ENCODE measurements around the gene TMEM179B. TPM values are rescaled to one million over a fixed set of nuclear protein-coding genes. Genes with fewer than 3 reads are reported as not detected.
A peak's percentile ranks its signal among the peaks of the same experiment; 100 is the strongest.
"Not testable (repeated sequence)": the region's sequence is repeated elsewhere in the genome, so short reads cannot be mapped to it uniquely, and the experiment has no call there.

The TMEM179B gene
- total RNA-seq, 1 donor from 2014 or later, result 16.2 TPM

GRCh38 chr11:62760867-62761227 lies 26.4 kb upstream of the TMEM179B start:
- H3K9me3 ChIP-seq (ENCODE audit: control insufficient read depth in 3 of 3, low read length in 3 of 3); H3K27me3 ChIP-seq (ENCODE audit: control insufficient read depth in 3 of 3, insufficient read depth in 3 of 3, low read length in 3 of 3); H3K9ac ChIP-seq (ENCODE audit: low read depth in 1 of 3, low read length in 3 of 3); H3K27ac ChIP-seq (ENCODE audit: low read depth, low read length): not testable (repeated sequence)
- H3K4me3 ChIP-seq (ENCODE audit: low read length in 3 of 3), result peak overlapping the region; percentile 38 to 97 (median 94)
- peaks cover 13 to 15% (median 13%) of the 10 kb centered on the region in 3 donors for H3K4me1 ChIP-seq (ENCODE audit: control insufficient read depth in 3 of 3, insufficient read depth in 3 of 3, low read length in 3 of 3)
- peaks cover 9 to 11% (median 9%) of the 10 kb centered on the region in 3 donors for H3K36me3 ChIP-seq (ENCODE audit: control insufficient read depth in 3 of 3, insufficient read depth in 3 of 3, low read length in 3 of 3)

DNA sequence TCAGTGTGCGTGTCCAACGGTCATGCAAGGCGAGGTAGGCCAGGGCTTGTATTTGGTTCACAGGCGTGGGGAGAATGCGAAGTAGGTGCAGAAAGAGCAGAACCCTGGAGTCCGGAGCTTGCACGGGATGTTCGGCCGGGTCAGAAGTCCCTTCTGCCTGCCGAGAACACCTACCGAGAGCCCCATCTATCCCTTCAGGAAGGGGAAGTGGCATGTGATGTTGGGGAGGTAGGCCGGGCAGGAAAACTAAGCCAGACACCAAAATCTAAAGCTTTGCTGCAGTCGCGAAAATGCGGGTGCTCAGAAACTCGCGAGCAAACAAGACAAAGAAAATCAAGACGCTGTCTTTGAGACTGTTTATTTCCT lies 16.4 kb upstream of the TMEM179B start:
- Histone ChIP-seq H3K27me3 (ENCODE audit: control insufficient read depth in 3 of 3, insufficient read depth in 3 of 3, low read length in 3 of 3) (no peaks in the 10 kb centered on the region), H3K27ac (ENCODE audit: low read depth, low read length) (peak overlapping the region; percentile 95), H3K36me3 (ENCODE audit: control insufficient read depth in 3 of 3, insufficient read depth in 3 of 3, low read length in 3 of 3) (peaks cover 15 to 29% (median 23%) of the 10 kb centered on the region in 3 donors), H3K9me3 (ENCODE audit: control insufficient read depth in 3 of 3, low read length in 3 of 3) (no peaks in the 10 kb centered on the region), H3K4me3 (ENCODE audit: low read length in 3 of 3) (peak overlapping the region; percentile 68 to 93 (median 74)), H3K4me1 (ENCODE audit: control insufficient read depth in 3 of 3, insufficient read depth in 3 of 3, low read length in 3 of 3) (peaks cover 16 to 27% (median 16%) of the 10 kb centered on the region in 3 donors), H3K9ac (ENCODE audit: low read depth in 1 of 3, low read length in 3 of 3) (peak overlapping the region; percentile 86 to 94 (median 90))

DNA sequence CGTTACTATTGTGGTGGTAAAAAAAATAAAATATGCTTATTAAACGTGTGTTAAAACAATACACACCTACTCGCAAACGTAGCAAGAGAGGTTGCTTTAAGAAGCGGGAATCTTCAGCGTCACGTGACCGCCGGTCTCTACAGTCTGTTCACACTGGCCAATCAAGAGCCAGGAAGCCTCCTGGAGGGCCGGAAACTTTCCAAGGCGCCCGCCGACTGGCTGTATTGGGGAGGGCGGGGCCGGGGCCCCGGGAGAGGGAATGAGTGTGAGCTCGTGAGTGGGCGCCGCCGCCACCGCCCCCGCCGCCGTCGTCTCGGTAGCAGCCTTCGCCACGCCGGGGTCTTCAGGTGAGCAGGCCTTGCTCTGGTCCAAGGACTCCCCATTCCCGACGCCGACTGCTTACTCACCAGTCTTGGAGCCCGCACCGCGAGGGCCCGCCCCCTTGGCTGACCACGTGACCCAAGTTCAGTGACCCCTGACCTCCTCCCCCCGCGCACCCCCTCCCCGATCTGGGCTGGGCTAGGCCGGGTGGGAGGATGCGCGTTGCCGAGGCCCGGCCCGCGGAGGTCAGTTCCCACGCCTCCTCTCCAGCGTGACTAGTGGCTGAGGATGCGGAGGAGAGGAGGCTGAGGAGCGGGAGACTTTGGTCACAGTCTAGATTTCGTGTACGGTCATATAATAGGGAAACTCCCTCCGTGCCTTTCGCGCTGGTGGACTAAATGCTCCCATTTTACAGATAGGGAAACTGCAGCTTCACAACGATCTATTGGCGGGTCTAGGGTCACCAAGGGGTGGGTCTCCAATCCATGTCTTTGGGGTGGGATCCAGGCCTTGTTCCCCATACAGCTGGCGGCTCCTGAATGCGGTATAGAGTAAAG lies 15.8 kb upstream of the TMEM179B start, which contains the start of gene TAF6L:
Gene TAF6L (plus strand): TSS at position 253 of the 878 bp plus-strand sequence. CDS start 4,388 bp downstream, outside the sequence.
- Histone ChIP-seq H3K4me1 (ENCODE audit: control insufficient read depth in 3 of 3, insufficient read depth in 3 of 3, low read length in 3 of 3) (peaks cover 16 to 27% (median 16%) of the 10 kb centered on the region in 3 donors), H3K27me3 (ENCODE audit: control insufficient read depth in 3 of 3, insufficient read depth in 3 of 3, low read length in 3 of 3) (no peaks in the 10 kb centered on the region), H3K36me3 (ENCODE audit: control insufficient read depth in 3 of 3, insufficient read depth in 3 of 3, low read length in 3 of 3) (peaks cover 16 to 30% (median 23%) of the 10 kb centered on the region in 3 donors), H3K9me3 (ENCODE audit: control insufficient read depth in 3 of 3, low read length in 3 of 3) (no peaks in the 10 kb centered on the region), H3K9ac (ENCODE audit: low read depth in 1 of 3, low read length in 3 of 3) (peak within 1 kb of the TSS; percentile 86 to 94 (median 90)), H3K27ac (ENCODE audit: low read depth, low read length) (peak within 1 kb of the TSS; percentile 95), H3K4me3 (ENCODE audit: low read length in 3 of 3) (peak within 1 kb of the TSS; percentile 68 to 93 (median 74))

- H3K4me1 ChIP-seq (ENCODE audit: control insufficient read depth in 3 of 3, insufficient read depth in 3 of 3, low read length in 3 of 3), result peaks cover 15 to 26% (median 16%) of the 10 kb centered on the region in 3 donors
- H3K27ac ChIP-seq (ENCODE audit: low read depth, low read length), result no peak overlapping the region
- H3K9ac ChIP-seq (ENCODE audit: low read depth in 1 of 3, low read length in 3 of 3), result peak overlapping the region in 1 of 3 donors; percentile 12
Measured at GRCh38 chr11:62774407-62774806, 12.8 kb upstream of the TMEM179B start.

GRCh38 chr11:62775646-62776045 lies 11.6 kb upstream of the TMEM179B start:
- H3K36me3 ChIP-seq (ENCODE audit: control insufficient read depth in 3 of 3, insufficient read depth in 3 of 3, low read length in 3 of 3), result peaks cover 32 to 40% (median 39%) of the 10 kb centered on the region in 3 donors

More at GRCh38 chr11:62774407-62774806, 12.8 kb upstream of the TMEM179B start:
- Histone ChIP-seq H3K27me3 (ENCODE audit: control insufficient read depth in 3 of 3, insufficient read depth in 3 of 3, low read length in 3 of 3) (no peaks in the 10 kb centered on the region), H3K9me3 (ENCODE audit: control insufficient read depth in 3 of 3, low read length in 3 of 3) (no peaks in the 10 kb centered on the region), H3K36me3 (ENCODE audit: control insufficient read depth in 3 of 3, insufficient read depth in 3 of 3, low read length in 3 of 3) (peaks cover 30 to 40% (median 39%) of the 10 kb centered on the region in 3 donors), H3K4me3 (ENCODE audit: low read length in 3 of 3) (no peak overlapping the region)

GRCh38 chr11:62777389-62777788 lies 9.8 kb upstream of the TMEM179B start:
- Histone ChIP-seq H3K27ac (ENCODE audit: low read depth, low read length) (no peak overlapping the region), H3K4me1 (ENCODE audit: control insufficient read depth in 3 of 3, insufficient read depth in 3 of 3, low read length in 3 of 3) (peaks cover 0 to 2% (median under 1%) of the 10 kb centered on the region in 3 donors), H3K9me3 (ENCODE audit: control insufficient read depth in 3 of 3, low read length in 3 of 3) (no peaks in the 10 kb centered on the region), H3K27me3 (ENCODE audit: control insufficient read depth in 3 of 3, insufficient read depth in 3 of 3, low read length in 3 of 3) (no peaks in the 10 kb centered on the region), H3K36me3 (ENCODE audit: control insufficient read depth in 3 of 3, insufficient read depth in 3 of 3, low read length in 3 of 3) (peaks cover 41 to 48% (median 46%) of the 10 kb centered on the region in 3 donors), H3K4me3 (ENCODE audit: low read length in 3 of 3) (no peak overlapping the region), H3K9ac (ENCODE audit: low read depth in 1 of 3, low read length in 3 of 3) (peak overlapping the region in 1 of 3 donors; percentile 33)

More at GRCh38 chr11:62775646-62776045, 11.6 kb upstream of the TMEM179B start:
- no peaks in the 10 kb centered on the region for H3K27me3 ChIP-seq (ENCODE audit: control insufficient read depth in 3 of 3, insufficient read depth in 3 of 3, low read length in 3 of 3)
- peaks cover 4 to 13% (median 6%) of the 10 kb centered on the region in 3 donors for H3K4me1 ChIP-seq (ENCODE audit: control insufficient read depth in 3 of 3, insufficient read depth in 3 of 3, low read length in 3 of 3)
- no peak overlapping the region for H3K9ac ChIP-seq (ENCODE audit: low read depth in 1 of 3, low read length in 3 of 3)
- no peak overlapping the region for H3K27ac ChIP-seq (ENCODE audit: low read depth, low read length)
- H3K4me3 ChIP-seq (ENCODE audit: low read length in 3 of 3), result no peak overlapping the region
- no peaks in the 10 kb centered on the region for H3K9me3 ChIP-seq (ENCODE audit: control insufficient read depth in 3 of 3, low read length in 3 of 3)

DNA sequence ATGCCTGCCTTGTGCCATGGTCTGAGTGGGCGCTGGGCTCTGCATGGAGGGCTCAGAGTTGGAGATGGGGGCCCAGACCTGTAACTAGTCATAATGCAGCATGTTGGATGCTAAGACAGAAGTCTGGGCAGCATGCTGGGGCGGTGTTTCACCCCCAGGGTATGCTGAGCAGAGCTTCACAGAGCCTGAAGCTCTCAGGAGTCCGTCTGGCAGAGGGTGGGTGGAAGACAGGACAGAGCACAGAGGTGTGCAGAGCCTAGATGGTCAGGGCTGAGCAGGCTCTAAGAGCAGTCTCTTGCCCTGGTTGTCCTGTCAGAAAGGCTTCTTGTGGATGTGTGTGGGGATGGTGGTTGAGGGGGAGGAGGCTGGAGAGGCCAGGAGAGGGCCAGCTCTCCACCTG lies 8.8 kb upstream of the TMEM179B start:
- Histone ChIP-seq H3K27me3 (ENCODE audit: control insufficient read depth in 3 of 3, insufficient read depth in 3 of 3, low read length in 3 of 3) (no peaks in the 10 kb centered on the region), H3K4me3 (ENCODE audit: low read length in 3 of 3) (no peak overlapping the region), H3K36me3 (ENCODE audit: control insufficient read depth in 3 of 3, insufficient read depth in 3 of 3, low read length in 3 of 3) (peaks cover 45 to 52% (median 51%) of the 10 kb centered on the region in 3 donors), H3K9me3 (ENCODE audit: control insufficient read depth in 3 of 3, low read length in 3 of 3) (no peaks in the 10 kb centered on the region), H3K9ac (ENCODE audit: low read depth in 1 of 3, low read length in 3 of 3) (peak overlapping the region in 1 of 3 donors; percentile 40), H3K4me1 (ENCODE audit: control insufficient read depth in 3 of 3, insufficient read depth in 3 of 3, low read length in 3 of 3) (no peaks in the 10 kb centered on the region), H3K27ac (ENCODE audit: low read depth, low read length) (no peak overlapping the region)

GRCh38 chr11:62782753-62783152 lies 4.4 kb upstream of the TMEM179B start:
- Histone ChIP-seq H3K9ac (ENCODE audit: low read depth in 1 of 3, low read length in 3 of 3) (no peak overlapping the region), H3K4me1 (ENCODE audit: control insufficient read depth in 3 of 3, insufficient read depth in 3 of 3, low read length in 3 of 3) (peaks cover 9 to 18% (median 10%) of the 10 kb centered on the region in 3 donors), H3K27ac (ENCODE audit: low read depth, low read length) (no peak overlapping the region), H3K4me3 (ENCODE audit: low read length in 3 of 3) (no peak overlapping the region), H3K27me3 (ENCODE audit: control insufficient read depth in 3 of 3, insufficient read depth in 3 of 3, low read length in 3 of 3) (no peaks in the 10 kb centered on the region), H3K36me3 (ENCODE audit: control insufficient read depth in 3 of 3, insufficient read depth in 3 of 3, low read length in 3 of 3) (peaks cover 23 to 29% (median 26%) of the 10 kb centered on the region in 3 donors), H3K9me3 (ENCODE audit: control insufficient read depth in 3 of 3, low read length in 3 of 3) (no peaks in the 10 kb centered on the region)

DNA sequence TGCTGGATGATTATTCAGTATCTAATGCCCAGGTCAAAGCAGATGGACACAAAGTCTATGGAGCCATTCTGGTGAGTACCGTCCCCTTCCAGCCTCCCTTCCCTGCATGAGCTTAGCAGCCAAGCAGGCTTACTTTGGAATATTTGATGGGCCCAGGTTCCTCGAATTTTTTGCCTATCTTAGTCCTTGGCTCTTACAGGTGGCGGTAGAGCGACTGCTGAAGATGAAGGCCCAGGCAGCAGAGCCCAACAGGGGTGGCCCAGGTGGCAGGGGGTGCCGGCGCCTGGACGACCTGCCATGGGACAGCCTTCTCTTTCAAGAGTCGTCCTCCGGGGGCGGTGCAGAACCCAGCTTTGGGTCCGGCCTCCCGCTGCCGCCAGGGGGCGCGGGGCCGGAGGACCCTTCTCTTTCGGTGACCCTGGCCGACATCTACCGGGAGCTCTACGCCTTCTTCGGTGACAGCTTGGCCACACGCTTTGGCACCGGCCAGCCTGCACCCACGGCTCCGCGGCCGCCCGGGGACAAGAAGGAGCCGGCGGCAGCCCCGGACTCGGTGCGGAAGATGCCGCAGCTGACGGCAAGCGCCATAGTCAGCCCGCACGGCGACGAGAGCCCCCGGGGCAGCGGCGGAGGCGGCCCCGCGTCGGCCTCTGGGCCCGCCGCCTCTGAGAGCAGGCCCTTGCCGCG lies 741 bp upstream of the TMEM179B start:
- peak overlapping the region; percentile 93 for H3K27ac ChIP-seq (ENCODE audit: low read depth, low read length)
- peaks cover 30 to 53% (median 33%) of the 10 kb centered on the region in 3 donors for H3K4me1 ChIP-seq (ENCODE audit: control insufficient read depth in 3 of 3, insufficient read depth in 3 of 3, low read length in 3 of 3)
- peaks cover 27 to 34% (median 32%) of the 10 kb centered on the region in 3 donors for H3K36me3 ChIP-seq (ENCODE audit: control insufficient read depth in 3 of 3, insufficient read depth in 3 of 3, low read length in 3 of 3)
- no peaks in the 10 kb centered on the region for H3K9me3 ChIP-seq (ENCODE audit: control insufficient read depth in 3 of 3, low read length in 3 of 3)
- H3K27me3 ChIP-seq (ENCODE audit: control insufficient read depth in 3 of 3, insufficient read depth in 3 of 3, low read length in 3 of 3), result no peaks in the 10 kb centered on the region
- peak overlapping the region; percentile 70 to 97 (median 95) for H3K9ac ChIP-seq (ENCODE audit: low read depth in 1 of 3, low read length in 3 of 3)
- H3K4me3 ChIP-seq (ENCODE audit: low read length in 3 of 3), result peak overlapping the region; percentile 79 to 98 (median 92)
